HG03354 (cell line): ENCODE measurements around the gene WDR64.
"Not testable (repeated sequence)": the region's sequence is repeated elsewhere in the genome, so short reads cannot be mapped to it uniquely, and the experiment has no call there.

Experiments
- ATAC-seq: cut with Tn5 transposase; IDR thresholded peaks from one replicate; pipeline ENCODE4 v1.9.1; 2021; ENCODE audit warnings: mild to moderate bottlenecking; ENCODE audit not compliant: unreplicated experiment, poor library complexity, severe bottlenecking

Gene WDR64

DNA sequence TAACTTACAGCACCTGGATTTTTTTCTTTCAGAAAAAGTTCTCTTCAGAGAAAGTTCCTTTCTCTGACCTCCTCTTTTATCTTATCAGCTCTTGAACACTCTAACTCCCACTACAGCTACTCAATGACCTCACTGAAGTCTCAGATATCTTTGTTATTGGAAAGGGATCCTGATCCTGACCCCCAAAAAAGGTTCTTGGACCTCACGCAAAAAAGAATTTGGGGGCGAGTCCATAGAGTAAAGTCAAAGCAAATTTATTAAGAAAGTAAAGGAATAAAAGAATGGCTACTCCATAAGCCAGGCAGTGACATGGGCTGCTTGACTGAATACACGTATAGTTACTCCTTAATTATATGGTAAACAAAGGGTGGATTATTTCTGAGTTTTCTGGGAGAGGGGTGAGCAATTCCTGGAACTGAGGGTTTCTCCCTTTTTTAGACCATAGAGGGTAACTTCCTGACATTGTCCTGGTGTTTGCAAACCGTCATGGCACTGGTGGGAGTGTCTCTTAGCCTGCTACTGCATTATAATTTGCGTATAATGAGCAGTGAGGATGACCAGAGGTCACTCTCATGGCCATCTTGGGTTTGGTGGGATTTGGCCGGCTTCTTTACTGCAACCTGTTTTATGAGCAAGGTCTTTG, 44.2 kb downstream of the WDR64 start:
- no peak for ATAC-seq

DNA sequence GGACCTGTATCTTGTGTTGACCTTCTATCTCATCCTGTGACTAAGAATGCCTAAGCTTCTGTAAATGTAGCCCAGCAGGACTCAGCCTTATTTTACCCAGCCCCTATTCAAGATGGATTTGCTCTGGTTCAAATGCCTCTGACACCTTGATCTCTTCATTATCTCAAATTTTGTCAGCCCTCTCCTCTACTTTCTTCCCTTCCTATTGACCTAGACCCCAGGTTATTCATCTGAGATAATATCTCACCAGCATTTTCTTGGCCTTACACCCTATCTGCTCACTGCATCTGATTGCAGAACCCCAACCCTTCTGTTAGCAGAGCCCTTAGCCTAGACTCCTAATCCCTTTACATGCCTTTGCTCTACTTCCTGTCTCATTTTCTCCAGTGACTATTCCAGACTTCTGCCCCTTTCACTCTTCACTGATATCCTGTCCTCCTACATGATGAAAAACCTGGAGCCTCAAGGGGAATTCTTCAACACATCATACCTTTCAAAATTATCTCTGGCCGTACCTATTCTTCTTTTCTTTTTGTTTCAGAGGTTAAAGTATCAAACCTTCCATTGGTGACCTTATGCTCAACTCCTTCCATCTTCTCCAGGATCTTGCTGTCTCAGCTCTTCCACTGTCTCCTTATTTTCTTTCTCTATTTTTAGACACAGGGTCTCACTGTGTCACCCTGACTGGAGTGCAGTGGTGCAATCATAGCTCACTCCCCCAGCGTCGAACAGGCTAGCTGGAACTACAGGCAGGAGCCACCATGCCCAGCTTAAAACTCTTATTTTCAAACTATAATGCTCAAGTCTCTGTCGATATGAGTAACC, 44.9 kb downstream of the WDR64 start:
- ATAC-seq = no peak

DNA sequence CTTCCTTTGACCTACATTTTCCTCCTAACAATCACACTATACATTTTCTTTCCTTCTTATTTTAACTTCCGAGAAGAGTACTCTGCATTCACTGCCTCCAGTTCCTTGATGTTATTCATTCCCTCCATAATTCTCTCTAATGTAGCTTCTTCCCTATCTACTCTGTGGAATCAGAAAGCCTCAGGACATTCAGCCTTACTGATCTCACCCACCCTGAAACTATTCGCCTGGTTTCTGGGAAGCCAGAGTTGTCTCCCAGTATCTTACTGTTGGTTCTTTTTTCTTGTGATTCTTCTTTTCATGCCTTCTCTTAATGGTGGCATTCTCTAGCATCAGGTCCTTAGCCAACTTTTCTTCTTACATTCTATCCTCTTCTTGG, 45.5 kb downstream of the WDR64 start:
- no peak for ATAC-seq

- no peak for ATAC-seq
Measured at GRCh38 chr1:241698177-241698576, 46.1 kb downstream of the WDR64 start.

DNA sequence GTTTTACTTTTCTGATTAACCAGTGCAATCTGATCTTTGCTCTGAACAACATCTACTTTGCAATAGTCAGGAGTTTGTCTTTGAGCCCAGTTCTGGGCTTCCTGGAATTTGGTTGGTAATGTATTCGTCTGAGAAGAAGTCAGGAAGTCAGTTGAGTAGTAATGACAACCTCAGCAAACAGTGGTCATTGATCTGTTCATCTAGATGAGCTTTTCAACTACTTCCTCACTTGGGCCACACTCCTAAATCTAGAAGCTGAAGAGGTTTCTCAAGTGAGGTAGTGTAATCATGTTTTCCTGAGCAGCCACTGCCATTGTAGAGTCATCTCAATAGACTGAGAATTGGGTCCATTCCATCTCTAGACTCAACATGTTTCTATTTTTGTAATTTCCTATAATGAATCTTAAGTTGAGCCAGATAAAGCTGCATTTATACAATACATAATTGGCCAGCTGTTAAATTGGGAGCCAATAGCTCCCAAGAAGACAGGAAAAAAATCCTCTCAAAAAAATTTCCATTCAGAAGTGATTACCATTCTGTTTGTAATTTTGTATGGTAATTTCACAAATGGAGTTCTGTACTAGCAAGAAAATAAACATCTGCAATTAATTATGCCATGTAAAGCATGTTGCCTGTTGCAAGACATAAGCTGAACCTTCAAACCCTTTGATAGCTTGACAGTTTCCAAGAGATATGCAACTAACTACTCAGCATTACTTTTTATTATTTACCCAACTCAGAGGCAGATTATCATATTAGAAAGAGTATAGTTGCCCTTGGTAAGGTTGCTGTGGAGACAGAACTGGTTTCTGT, 49.6 kb downstream of the WDR64 start:
- ATAC-seq = no peak

DNA sequence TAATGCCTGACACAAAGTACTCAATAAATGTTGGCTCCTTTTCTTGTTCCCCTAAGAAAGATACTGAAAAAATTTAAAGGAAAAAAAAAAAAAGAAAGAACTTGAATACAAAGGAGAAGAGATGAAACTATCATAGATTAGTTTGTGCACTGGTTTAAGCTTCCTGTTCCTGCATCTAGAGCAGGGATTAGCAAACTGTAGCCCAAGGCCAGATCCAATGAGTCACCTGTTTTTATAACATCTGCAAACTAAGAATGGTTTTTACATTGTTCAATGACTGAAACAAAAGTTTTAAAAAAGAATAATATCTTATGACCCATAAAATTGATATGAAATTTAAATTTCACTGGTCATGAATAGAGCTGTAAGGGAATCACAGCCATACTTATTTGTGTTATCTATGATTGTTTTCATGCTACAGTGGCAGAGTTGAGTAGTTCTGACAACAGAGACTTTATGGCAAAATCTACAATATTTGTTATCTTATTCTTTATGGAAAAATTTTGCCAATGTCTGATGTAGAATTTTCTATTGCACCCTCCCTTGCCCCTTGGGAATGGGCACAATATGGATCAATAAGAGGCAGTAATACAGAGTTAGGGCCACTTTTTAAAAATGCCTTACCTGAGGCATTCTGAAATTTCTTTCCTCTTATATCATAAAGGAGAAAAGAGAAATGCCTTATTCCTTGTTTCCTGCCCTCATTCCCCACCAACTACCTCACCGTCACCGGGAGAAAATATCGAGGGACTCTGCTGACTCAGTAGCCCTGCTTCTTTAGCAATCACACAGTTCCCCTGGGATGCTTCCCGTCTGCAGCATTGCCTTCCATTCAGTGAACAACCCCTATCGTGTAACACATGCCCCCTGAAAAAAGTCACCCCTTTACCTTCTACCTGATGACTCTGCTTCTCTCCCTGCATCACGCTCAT, 50.6 kb downstream of the WDR64 start:
- ATAC-seq = no peak

DNA sequence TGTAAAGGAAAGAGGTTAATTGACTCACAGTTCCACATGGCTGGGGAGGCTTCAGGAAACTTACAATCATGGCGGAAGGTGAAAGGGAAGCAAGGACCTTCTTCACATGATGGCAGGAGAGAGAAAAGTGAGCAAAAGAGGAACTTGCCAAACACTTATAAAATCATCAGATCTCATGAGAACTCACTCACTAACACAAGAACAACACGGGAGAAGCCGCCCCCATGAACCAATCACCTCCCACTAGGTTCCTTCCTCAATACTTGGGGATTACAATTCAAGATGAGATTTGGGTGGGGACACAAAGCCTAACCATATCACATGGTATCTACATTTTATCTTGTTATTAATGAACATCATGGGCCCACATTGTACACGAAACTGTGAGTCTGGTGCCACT, 51.7 kb downstream of the WDR64 start:
- not testable (repeated sequence) for ATAC-seq

DNA sequence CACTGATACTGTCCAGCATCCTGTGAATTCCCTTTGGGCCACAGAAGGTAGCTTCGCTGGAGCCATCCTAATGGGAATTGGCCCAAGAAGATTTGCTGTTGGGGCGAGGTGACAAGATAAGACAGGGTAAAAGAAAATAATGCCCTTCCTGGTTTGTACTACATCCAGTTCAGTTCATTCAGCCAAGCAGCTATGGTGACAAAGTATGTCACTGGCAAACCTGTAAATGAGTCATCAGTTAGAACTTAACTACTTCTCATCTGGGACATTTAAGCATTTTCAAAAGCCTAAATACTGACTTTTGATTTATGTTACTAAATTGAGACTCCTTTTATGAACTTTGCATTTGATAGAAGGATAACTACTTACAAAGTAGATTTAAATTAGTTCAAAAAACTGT, 54.2 kb downstream of the WDR64 start:
- no peak for ATAC-seq

- no peak for ATAC-seq
Measured at GRCh38 chr1:241706967-241707366, 54.9 kb downstream of the WDR64 start.

- ATAC-seq = no peak
Measured at GRCh38 chr1:241707442-241707841, 55.4 kb downstream of the WDR64 start.

GRCh38 chr1:241711326-241711725, 59.2 kb downstream of the WDR64 start:
- no peak for ATAC-seq

GRCh38 chr1:241713316-241713715, 61.2 kb downstream of the WDR64 start:
- no peak for ATAC-seq

DNA sequence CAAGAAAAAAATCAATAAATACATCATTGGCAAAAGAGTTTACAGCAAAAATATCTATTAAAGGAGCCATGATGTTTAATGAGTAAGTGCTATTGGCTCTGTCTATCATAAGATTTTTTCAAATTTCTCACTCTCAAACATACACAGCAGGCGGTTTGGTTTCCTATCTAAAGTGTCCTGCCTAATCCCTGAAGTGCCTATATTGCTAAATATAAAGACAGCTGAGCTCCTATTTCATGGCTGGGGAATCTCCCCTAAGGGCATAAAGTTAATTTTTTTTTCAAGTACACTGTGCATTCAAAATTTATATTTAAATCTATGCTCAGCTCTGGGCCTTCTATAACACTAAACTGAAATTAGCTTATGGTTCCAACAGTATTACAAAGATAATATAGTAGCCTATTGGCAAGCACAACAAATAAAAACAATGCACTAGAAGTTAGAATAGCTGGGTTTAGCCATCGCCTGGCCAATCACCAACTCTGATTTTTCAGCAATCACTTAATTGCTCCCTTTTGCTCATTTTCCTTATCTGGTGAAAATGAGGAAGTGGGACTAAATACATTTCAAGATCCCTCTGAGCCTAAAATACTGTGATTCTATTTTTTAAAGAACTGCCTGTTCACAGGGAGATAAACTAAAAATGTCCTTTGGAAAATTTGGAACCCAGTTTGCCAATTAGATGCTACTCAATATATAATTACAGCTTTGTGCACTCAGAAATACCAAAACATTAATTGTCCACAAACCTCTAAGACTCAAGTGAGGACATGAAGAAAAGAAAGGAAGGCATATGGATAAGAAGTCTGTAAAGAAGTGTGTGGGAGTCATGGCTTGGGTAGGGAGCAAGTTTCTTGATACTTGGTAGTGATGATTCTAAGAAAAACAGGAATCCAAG, 62.5 kb downstream of the WDR64 start:
- ATAC-seq = no peak

DNA sequence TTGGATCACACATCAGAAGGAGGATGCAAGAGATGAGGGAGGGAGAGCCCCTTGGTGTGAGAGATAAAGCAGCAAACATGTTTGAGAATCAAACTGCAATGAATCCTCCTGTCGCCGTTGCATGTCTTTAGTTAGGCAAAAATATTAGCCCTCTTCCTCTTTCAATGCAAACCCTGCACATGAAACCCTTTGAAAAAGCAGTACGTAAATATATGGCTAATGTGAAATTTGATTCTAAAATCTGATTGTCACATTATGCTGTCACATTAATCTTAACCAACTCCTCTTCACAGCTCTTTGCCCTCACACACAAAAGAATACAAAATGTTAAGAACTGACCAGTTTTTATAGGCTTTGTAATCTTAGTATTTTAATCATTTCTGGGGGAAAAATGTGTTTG, 63.4 kb downstream of the WDR64 start:
- ATAC-seq = no peak

GRCh38 chr1:241715956-241716355, 63.9 kb downstream of the WDR64 start:
- no peak for ATAC-seq

- no peak for ATAC-seq
Measured at GRCh38 chr1:241716915-241717656, 65.0 kb downstream of the WDR64 start.

DNA sequence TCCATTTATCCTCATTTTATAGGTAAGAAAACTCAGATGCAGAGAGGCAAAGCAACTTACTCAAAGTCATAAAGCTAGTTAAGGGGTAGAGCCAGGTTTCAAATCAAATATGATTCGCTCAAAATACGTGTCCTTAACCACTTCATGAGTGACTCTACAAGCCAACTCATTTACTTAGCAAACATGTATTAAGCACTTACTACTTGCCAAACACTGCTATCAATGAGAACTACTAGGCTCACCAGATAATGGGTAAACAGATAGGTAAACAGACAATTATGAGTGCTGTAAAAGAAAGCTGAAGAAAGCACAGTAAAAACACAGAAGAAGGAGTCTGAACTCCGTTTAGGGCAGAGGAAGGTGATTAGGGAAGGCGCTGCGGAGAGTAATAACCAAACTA, 65.9 kb downstream of the WDR64 start:
- no peak for ATAC-seq

GRCh38 chr1:241721011-241721410, 68.9 kb downstream of the WDR64 start:
- no peak for ATAC-seq
